Omental fat pad (tissue), 4 donors: ENCODE measurements around the gene SIRPG. TPM values are rescaled to one million over a fixed set of nuclear protein-coding genes. Genes with fewer than 3 reads are reported as not detected.

ENCODE experiments used
- ATAC-seq: fragments of 150-250 bp; one replicate; pipeline ENCODE4 v1.9.1; 2016; ENCODE audit warnings: mild to moderate bottlenecking, moderate library complexity; ENCODE audit not compliant: low FRiP score
- DNase-seq: peaks from one replicate; pipeline ENCODE4 v3.0.0-alpha.2; 2019; ENCODE audit warnings: low spot score
- CTCF ChIP-seq, 3 donors: fragments of 450-650 bp; IDR thresholded peaks; one replicate each; pipeline ENCODE4 v1.5.1; 2016 to 2017; ENCODE audit warnings: antibody characterized with exemption in 3 of 3, mild to moderate bottlenecking in 3 of 3, moderate library complexity in 2 of 3
- total RNA-seq, 4 donors: library from RNA; depleted of rRNA; stranded (reverse); fragments of >200 nt; gene quantifications; one replicate each; pipeline ENCODE4 v1.1.0, GENCODE V29; 2016

Gene SIRPG
- total RNA-seq, 4 donors from 2014 or later = not detected

GRCh38 chr20:1673424-1673823 is 15.8 kb upstream of the SIRPG start:
- ATAC-seq = no peak
- no peak for TF ChIP-seq CTCF (IDR thresholded peaks at IDR 0.05)
- no peak for DNase-seq

- DNase-seq = no peak
- no peak for ATAC-seq
- no peak for TF ChIP-seq CTCF (IDR thresholded peaks at IDR 0.05)
Measured at GRCh38 chr20:1672728-1673127, 15.1 kb upstream of the SIRPG start.

GRCh38 chr20:1671891-1672669 is 14.5 kb upstream of the SIRPG start:
- DNase-seq (no peak), ATAC-seq (no peak)
- TF ChIP-seq CTCF (IDR thresholded peaks at IDR 0.05) = no peak

- TF ChIP-seq CTCF (IDR thresholded peaks at IDR 0.05) = no peak
- ATAC-seq = no peak
- no peak for DNase-seq
Measured at GRCh38 chr20:1669304-1669703, 11.7 kb upstream of the SIRPG start.

- DNase-seq = no peak
- TF ChIP-seq CTCF (IDR thresholded peaks at IDR 0.05) = no peak
Measured at GRCh38 chr20:1667502-1668085, 10.0 kb upstream of the SIRPG start.

GRCh38 chr20:1666802-1667201 is 9.2 kb upstream of the SIRPG start:
- ATAC-seq (no peak), DNase-seq (no peak)
- no peak for TF ChIP-seq CTCF (IDR thresholded peaks at IDR 0.05)

More at GRCh38 chr20:1667502-1668085, 10.0 kb upstream of the SIRPG start:
- no peak for ATAC-seq

GRCh38 chr20:1665345-1665744 is 7.8 kb upstream of the SIRPG start:
- no peak for TF ChIP-seq CTCF (IDR thresholded peaks at IDR 0.05)
- DNase-seq (no peak), ATAC-seq (no peak)
